ENCODE data around the gene CD3D.
A peak's percentile ranks its signal among the peaks of the same experiment; 100 is the strongest.

CD3D gene

GRCh38 chr11:118342503-118343161 is at the start of gene CD3D:
Gene CD3D, minus strand, starts transcription at chr11:118342705. Its CDS starts 98 bp downstream, at chr11:118342607.
- peak; percentile 49 for DNase-seq (ENCODE audit: low read depth, low spot score)

GRCh38 chr11:118383657-118384056 is 41.2 kb upstream of the CD3D start:
- no peak for DNase-seq (ENCODE audit: low read depth, low spot score)

DNA sequence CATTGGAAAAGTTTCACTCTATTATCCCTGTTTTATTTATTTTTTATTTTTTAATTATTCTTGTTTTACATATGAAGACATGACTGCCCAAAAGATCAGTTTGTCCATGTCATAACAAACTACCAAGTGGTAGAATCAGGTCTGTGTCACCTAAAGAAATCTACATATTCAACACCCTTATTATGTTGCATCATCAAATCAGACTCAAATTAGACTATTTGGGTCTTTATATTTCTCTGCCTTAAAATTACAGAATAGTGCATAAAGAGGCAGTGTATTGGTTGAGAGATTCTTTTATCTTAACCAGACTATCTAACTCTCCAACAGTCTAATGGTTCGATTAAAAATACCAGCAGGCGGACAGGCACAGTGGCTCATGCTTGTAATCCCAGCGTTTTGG is 40.4 kb upstream of the CD3D start:
- DNase-seq (ENCODE audit: low read depth, low spot score): no peak

DNA sequence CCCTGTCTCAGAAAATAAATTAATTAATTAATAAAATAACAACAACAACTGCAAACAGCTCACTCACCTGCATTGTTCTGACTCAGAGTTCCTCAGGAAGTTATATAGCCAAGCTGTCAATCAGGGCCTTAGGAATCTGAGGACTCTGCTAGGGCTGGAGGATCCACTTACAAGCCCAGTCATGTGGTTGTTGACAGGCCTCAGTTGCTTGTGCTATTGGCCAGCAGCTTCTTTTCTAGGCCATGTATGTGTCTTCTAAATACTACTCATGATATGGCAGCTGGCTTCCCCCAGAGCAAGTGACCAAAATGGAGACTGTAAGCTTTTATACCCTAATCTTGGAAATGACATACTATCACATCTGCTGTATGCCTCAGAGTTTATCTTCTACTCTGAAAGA is 38.1 kb upstream of the CD3D start:
- DNase-seq (ENCODE audit: low read depth, low spot score): no peak

DNA sequence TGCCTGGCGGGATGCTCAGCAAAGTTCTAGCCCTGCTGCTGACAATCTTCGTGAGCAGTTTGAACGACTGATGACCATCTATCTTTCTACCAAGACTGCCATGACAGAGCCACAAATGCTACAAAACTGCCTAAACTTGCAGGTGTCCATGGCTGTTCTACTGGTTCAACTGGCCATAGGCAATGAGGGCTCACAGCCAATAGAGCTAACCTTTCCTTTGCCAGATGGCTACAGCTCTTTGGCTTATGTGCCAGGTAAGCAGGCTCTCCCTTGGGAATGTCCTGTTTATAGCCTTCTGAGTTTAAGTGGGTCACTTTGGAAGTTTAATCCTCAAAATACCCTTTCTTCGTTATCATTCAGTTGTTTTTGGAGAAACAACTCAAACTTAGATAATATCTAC is 37.0 kb upstream of the CD3D start:
- DNase-seq (ENCODE audit: low read depth, low spot score): no peak

DNA sequence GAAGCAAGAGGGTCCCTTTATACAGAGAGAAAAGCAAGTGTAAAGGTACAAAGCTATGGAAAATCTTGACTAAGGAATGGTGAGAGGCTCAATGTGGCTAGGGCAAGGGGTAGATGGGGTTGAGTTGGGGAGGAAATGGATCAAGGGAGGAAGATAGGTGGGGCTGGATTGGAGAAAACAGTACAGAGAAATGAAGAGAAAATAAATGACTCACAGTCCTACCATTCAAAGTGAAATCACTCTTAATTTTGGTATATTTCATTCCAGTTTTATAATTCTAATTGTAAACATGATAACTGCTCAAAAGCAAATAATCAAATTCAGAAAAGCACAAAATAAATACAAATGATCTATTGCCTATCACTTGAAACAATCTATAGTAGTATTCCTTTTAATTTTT is 33.5 kb upstream of the CD3D start:
- no peak for DNase-seq (ENCODE audit: low read depth, low spot score)

- no peak for DNase-seq (ENCODE audit: low read depth, low spot score)
Measured at GRCh38 chr11:118374729-118375128, 32.2 kb upstream of the CD3D start.

GRCh38 chr11:118373871-118374270 is 31.4 kb upstream of the CD3D start:
- no peak for DNase-seq (ENCODE audit: low read depth, low spot score)

DNA sequence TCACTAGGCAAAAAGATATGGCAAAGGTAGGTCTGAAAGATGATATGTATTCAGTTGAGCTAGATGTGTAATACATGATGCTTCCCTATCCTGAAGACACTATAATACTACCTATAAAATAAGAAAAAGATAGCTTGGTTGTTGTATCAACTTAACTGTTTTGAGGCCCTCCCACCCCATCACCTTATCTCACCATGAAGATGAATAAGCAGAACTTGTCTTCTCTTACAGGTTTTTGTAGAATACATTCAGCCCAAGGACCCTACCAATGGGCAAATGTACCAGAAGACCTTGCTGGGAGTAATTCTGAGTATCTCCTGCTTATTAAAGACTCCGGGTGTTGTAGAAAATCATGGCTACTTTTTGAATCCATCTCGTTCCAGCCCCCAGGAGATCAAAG is 30.8 kb upstream of the CD3D start:
- DNase-seq (ENCODE audit: low read depth, low spot score): no peak

DNA sequence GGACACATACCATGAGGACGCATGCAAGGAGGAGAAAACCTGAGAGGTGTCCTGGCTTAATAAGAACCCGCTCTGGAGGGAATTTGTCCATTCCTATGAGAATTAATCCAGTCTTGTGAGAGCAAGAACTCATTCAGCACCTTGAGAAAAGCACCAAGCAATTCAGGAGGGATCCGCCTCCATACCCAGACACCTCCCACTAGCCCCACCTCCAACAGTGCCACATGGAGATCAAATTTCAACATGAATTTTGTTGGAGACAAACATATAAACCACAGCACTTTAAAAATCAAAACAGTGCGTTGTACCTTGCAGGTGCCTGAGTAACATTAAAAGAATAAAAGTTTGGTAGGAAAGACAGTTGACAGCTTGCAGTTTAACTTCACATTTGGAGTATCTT is 28.3 kb upstream of the CD3D start:
- no peak for DNase-seq (ENCODE audit: low read depth, low spot score)

GRCh38 chr11:118366287-118366686 is 23.8 kb upstream of the CD3D start:
- no peak for DNase-seq (ENCODE audit: low read depth, low spot score)

- DNase-seq (ENCODE audit: low read depth, low spot score): no peak
Measured at GRCh38 chr11:118364956-118365615, 22.6 kb upstream of the CD3D start.

DNA sequence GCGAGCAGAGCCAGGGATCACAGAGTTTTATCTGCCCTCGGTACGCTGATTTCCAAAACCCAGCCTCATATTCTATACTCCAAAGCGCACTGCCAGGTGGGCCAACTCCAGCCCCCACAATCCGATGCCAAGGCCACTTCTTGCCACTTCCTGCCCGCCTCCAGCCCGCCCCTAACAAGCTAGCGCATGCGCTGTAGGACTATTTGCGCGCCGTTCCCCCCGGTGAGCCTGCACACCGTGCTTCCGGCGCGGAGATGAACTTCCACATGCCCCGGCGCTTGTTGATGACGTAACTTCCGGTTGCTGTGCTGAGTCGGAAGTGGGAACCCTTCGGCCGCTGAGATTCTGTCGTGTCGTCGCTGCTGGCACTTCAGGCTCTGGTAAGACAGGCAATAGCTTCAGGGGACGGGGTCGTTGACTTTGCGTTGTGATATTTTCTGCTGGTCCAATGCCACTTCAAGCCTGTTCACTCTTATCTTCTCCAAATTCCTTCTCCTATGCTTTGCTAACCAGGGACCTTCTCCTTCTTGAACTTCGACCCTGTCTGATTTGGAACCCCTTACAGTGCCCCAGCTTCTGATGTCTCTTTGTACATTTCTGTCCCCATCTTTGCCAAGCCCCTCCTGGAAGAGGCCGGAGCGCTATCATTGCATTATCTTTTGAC is 16.9 kb upstream of the CD3D start, which contains the start of gene UBE4A:
Gene UBE4A (plus strand): TSS at position 306 of the 664 bp plus-strand sequence. CDS start 5,481 bp downstream, outside the sequence.
- DNase-seq (ENCODE audit: low read depth, low spot score): peak; percentile 96

GRCh38 chr11:118358071-118358470 is 15.6 kb upstream of the CD3D start:
- DNase-seq (ENCODE audit: low read depth, low spot score): no peak

DNA sequence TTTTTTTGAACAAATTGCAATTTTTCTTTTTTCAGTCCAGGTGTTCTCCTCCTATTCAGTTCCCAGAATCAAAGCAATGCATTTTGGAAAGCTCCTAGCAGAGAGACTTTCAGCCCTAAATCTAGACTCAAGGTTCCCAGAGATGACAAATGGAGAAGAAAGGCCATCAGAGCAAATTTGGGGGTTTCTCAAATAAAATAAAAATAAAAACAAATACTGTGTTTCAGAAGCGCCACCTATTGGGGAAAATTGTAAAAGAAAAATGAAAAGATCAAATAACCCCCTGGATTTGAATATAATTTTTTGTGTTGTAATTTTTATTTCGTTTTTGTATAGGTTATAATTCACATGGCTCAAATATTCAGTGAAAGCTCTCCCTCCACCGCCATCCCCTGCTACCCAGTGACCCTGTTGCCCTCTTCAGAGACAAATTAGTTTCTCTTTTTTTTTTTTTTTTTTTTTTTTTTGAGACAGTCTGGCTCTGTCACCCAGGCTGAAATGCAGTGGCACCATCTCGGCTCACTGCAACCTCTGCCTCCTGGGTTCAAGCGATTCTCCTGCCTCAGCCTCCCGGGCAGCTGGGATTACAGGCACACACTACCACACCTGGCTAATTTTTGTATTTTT is 10.7 kb upstream of the CD3D start:
- no peak for DNase-seq (ENCODE audit: low read depth, low spot score)

DNA sequence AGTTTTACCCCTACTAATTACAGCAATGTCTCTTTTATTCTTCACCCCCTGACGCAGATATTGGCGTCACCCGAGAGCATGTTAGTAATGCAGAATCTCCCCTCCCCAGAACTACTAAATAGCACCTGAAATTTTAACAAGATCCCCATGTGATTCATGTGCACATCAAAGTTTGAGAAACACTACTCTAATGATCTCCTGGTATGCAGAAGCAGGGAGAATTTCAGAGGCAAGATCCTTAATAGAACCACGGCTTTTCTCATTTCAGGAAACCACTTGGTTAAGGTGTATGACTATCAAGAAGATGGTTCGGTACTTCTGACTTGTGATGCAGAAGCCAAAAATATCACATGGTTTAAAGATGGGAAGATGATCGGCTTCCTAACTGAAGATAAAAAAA is 7.0 kb upstream of the CD3D start:
- no peak for DNase-seq (ENCODE audit: low read depth, low spot score)

DNA sequence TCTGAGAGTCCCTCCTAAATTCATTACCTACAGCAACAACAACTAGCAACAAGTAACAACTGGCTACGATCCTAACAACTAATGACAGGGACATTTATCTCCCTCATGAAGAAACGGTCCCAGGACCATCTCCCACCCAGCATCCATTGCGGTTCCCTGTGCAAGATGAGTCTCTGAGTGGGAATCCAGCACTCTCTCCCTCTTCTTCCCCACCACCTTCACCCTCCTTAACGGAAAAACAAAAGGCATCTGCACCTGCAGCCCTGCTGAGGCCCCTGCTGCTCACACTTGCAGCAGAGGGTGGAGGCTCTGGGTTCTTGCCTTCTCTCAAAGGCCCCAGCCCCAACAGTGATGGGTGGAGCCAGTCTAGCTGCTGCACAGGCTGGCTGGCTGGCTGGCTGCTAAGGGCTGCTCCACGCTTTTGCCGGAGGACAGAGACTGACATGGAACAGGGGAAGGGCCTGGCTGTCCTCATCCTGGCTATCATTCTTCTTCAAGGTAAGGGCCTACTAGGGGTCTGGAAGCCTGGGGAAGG is 1.5 kb upstream of the CD3D start, which contains the start of gene CD3G:
Gene CD3G (plus strand): TSS at position 364 of the 535 bp plus-strand sequence. CDS start 80 bp downstream, at position 444.
- DNase-seq (ENCODE audit: low read depth, low spot score): peak; percentile 44

DNA sequence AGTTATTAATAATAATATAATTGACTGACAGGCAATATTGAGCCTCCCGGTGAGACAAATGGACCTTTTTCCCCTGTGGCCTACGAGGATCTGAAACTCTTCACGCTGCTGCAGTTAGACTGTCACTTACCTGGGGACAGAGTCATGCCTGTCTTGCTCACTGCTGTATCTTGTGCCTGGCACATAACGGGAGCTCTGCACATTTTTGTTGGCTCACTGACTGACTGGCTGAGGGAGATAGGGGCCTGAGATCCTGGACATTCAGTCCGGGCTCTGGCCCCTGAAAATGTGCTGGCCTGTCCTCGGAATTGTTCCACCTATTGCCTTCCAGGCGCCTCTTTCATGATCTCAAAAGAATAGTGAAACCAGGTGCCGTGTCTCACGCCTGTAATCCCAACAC is 743 bp upstream of the CD3D start:
- DNase-seq (ENCODE audit: low read depth, low spot score): no peak

GRCh38 chr11:118341815-118342489 is 553 bp downstream of the CD3D start:
- no peak for DNase-seq (ENCODE audit: low read depth, low spot score)

GRCh38 chr11:118341261-118341660 is 1.2 kb downstream of the CD3D start:
- no peak for DNase-seq (ENCODE audit: low read depth, low spot score)

- no peak for DNase-seq (ENCODE audit: low read depth, low spot score)
Measured at GRCh38 chr11:118340449-118340848, 2.1 kb downstream of the CD3D start.

Measured in activated CD4-positive, CD25-positive, alpha-beta regulatory T cell treated with anti-CD3 and anti-CD28 coated beads, Interleukin-2, amount 50 U/mL, for 16 hours (primary cell).